GM21381 (cell line): ENCODE data around the gene PTP4A2.

ENCODE experiments used
- ATAC-seq: cut with Tn5 transposase; IDR thresholded peaks from one replicate; pipeline ENCODE4 v1.9.1; 2021; ENCODE audit warnings: mild to moderate bottlenecking, moderate library complexity; ENCODE audit not compliant: unreplicated experiment

Gene PTP4A2

GRCh38 chr1:31938184-31938975 lies at the start of gene PTP4A2:
Gene PTP4A2 (minus strand): TSS chr1:31938368. CDS start chr1:31919065, 19,303 bp downstream.
- peak; percentile 71 for ATAC-seq

DNA sequence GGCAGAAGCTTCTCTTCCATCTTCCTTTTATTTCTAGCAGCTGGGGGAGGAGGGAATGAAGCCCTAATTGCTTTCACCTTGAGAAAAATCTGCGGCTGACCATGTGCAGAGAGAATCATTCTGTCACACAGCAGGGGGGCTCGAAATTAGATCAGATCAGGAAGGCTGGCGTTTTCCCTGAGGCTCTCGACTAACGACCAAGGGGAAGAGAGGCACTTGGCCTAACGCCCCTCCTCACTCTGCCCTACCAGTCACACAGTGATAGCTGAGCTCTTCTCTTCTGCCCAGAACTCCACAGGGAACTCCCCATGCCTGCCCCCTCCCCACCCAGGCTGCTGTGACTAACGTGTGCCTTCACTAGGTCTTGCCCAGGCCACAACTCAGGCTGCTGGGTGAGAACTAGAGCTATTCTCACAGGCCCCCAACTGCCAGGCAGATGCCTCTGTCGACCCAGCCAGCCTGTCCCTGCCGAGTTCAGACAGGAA lies 49.0 kb upstream of the PTP4A2 start:
- ATAC-seq = no peak

GRCh38 chr1:31985430-31985829 lies 47.3 kb upstream of the PTP4A2 start:
- ATAC-seq = no peak

DNA sequence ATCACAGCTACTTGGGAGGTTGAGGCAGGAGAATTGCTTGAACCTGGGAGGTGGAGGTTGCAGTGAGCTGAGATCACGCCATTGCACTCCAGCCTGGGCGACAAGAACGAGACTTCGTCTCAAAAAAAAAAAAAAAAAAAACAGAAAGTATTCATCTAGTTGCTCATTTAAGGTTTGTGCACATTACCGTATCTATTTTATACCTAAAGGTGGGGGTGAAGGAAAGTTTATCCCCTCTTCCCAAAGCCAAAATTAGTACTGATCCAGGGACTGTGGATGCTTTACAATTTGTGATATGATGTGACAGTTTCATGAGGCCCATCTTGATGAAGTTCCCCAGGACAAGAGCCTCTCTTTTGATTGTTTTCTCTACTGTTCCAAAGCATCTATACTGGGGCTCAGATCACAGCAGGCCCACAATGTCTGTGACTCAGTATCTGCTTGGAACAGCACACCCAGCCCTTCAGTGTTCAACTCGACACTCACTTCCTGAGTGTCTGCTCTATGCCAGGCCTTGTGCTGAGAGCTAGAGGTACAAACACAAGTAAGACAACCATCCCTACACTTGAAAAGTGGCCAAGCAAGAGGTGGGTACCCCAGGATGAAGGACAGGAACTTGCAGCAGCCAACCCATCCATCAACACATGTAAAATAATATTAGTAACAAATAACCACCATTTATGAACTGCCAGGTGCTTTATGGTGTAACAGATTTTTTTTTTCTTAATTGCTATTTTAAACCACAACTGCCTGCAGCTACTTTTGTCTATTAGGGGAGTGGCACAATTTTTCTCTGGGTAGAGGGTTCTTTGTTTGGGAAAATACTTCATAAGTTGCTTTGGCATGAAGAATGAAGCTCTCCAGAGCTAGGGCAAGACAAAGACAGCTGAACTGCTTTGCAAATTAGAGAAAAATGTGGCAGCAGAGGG lies 46.5 kb upstream of the PTP4A2 start:
- no peak for ATAC-seq

DNA sequence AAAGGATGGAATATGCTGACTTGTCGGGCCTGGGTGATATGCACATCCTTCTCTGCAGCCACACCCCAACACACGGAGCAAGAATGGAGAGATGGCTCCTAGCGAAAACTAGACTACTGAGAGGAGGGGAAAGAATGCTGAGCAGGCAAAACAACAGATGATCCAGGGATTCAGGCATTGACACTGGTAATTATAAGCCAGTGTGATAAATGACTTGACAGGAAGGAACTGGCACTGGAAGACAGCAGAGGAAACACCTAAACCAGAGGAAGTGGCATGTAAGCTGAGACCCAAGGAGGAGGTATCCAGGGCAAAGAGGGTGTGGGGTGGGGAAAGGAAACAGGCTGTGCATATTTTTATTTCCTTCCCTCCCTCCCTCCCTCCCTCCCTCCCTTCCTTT lies 43.8 kb upstream of the PTP4A2 start:
- no peak for ATAC-seq

DNA sequence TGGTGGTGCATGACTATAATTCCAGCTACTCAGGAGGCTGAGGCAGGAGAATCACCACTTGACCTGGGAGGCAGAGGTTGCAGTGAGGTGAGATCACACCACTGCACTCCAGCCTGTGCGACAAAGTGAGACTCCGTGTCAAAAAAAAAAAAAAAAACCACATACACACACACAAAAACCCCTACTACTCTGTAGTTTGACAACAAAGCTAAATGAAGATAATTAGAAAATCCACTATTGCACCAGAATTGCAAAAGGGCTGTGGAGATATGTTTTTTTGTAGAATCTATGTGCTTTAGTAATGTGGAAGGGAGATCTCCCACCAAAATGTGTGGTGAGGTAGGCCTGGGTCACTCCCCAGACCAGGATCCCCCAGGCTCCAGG lies 43.3 kb upstream of the PTP4A2 start:
- no peak for ATAC-seq

GRCh38 chr1:31980835-31981455 lies 42.8 kb upstream of the PTP4A2 start:
- ATAC-seq = peak; percentile 73

GRCh38 chr1:31978843-31979400 lies 40.8 kb upstream of the PTP4A2 start:
- no peak for ATAC-seq

DNA sequence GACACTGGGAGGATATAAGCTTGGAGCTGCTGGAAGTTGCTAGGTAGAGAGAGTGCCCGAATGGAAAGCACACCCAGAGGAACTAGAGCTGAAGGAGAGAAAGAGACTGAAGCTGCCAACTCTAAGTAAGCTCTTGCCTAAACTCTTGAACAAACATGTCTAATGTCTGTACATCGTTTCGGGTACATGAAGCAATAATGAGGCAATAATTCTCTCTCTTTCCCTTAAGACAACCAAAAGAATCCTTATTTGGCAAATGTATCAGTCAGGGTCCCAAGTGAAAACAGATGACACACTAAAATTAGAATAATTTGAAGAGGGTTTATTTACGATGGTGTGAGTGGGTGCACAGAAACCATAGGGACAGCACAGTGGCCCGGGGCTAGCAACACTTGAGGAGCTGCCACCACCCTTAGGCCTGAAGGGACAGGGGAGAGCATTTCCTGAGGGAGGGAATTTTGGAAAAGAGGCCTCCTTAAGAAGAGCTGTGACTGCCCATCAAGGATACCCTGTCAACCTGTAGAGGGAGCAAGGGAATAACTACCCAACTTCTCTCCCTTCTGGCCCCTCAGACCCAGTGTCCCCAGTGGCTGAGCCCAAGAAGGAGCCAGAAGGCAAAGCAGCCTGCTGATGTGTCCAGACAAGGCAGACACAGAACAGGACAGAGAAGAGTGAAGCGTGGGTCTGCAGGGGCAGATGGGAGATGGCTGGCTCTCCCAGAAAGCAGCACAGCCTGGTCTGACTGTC lies 39.4 kb upstream of the PTP4A2 start:
- ATAC-seq = no peak

- ATAC-seq = no peak
Observed at GRCh38 chr1:31976401-31976800, 38.2 kb upstream of the PTP4A2 start.

- no peak for ATAC-seq
Observed at GRCh38 chr1:31970873-31971272, 32.7 kb upstream of the PTP4A2 start.

DNA sequence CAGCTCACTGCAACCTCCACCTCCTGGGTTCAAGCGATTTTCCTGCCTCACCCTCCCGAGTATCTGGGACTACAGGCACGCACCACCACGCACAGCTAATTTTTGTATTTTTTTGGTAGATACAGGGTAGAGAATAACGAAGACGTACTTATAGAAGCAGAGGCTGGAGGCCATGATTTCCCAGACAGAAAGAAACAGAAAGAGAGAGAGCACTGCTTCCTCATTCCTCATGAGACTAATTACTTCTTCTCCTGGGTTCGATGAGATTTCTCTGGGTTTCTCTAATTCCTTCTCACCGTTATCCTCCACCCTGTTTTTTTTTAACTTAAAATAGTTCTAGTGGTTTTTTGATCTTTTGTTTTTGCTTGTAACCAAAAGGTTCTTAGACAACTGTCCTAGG lies 23.4 kb upstream of the PTP4A2 start:
- ATAC-seq = no peak

DNA sequence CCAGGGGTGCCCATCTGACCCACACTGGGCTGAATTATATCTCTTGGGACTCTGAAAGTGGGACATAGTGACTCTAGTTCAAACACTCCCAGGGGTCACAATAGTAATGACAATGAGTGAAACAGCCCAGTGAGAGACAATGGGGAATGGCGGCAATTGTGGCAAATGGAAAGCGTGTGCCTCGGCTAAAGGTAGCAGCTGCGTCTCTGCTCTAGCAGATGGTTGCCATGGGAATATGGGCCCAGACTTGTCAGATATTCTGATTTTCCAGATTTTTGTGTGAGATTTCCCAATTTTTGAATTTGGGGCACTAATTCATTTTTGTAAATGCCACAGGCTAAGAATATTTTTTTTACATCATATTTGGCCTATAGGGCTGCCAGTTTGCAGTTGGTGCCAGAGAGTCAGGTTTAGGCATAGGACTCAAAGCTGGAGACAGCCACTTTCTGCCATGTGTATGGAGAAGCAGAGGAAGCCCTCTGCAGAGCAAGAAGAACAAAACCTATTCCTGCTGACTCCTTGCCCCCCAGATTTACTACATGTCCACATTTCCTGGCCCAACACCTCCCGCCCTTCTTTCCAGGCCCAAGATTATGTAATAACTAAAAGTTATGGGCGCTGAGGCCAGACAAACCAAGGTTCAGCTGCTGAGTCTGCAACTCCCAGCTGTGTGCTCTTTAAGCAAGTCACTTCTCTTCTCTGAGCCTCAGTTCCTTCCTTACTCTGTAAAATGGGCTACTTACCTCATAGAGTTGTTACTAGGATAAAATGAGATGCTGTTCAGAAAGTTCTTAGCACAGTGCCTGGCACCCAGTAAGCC lies 21.6 kb upstream of the PTP4A2 start:
- no peak for ATAC-seq

DNA sequence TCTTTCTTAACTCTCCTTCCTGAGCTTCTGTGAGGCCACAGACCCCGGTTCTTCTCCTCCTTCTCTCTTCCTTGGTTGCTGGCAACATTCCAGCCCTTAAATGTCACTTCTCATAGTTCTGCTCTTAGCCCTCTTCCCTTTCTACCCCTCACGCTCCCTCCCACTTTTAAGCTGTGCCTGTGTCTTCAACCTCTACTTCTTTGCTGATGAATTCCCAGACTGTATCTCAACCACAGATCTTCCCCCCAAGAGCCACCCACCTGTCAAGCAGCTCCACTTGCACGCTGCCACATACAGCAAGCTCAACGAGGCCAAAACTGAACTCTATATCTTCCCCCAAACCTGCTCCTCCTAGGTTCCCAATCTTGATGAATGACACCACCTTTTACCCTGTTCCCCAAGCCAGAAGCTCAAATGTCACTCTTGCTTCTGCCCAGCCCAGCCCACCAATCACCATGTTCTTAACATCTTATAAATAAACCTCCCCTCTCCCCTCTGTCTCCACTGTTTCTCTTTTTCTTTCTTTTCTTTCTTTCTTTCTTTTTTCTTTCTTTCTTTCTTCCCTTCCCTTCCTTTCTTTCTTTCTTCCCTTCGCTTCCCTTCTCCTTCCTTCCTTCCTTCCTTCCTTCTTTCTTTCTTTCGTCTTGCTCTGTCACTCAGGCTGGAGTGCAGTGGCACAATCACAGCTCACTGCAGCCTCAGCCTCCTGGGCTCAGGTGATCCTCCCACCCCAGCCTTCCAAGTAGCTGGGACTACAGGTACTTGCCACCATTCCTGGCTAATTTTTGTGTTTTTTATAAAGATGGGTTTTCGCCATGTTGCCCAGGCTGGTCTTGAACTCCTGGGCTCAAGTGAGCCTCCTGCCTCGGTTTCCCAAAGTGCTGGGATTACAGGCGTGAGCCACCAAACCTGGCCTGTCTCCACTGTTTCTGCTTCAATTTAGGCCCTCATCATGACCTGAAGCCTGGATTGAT lies 19.8 kb upstream of the PTP4A2 start:
- no peak for ATAC-seq

DNA sequence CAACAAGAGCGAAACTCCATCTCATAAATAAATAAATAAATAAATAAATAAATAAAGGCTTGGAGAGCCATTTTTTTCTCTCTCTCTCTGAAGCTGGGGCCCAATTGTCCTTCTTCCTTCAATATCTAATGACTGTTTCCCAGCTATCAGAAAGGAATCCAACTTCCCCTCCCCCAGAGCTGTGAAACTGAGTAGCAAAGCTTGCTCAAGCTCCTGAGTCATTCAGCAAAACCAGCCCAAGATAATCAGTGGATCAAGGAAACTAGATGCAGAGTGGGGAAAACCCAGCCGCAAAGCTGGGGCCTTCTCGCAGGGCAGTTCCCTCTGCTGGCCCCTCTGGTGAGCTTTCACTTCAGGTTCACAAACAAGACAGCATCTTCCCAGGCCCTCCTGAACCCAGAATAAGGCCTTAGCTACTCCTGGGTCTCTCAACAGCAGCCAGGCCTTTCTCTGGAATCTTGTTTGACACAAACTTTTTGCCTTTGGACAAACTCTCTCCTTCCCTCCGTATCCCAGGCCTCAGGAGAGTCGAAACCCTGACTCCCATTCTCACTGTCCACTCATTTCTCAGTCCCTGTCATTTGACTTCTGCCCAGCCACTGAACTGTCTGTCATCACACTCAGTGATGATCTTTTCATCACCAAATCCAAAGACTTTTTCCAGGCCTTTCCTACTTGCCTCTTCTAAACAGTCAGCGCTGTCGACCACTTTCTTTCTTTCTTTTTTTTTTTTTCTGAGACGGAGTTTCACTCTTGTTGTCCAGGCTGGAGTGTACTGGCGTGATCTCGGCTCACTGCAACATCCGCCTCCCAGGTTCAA lies 18.0 kb upstream of the PTP4A2 start:
- peak; percentile 80 for ATAC-seq

DNA sequence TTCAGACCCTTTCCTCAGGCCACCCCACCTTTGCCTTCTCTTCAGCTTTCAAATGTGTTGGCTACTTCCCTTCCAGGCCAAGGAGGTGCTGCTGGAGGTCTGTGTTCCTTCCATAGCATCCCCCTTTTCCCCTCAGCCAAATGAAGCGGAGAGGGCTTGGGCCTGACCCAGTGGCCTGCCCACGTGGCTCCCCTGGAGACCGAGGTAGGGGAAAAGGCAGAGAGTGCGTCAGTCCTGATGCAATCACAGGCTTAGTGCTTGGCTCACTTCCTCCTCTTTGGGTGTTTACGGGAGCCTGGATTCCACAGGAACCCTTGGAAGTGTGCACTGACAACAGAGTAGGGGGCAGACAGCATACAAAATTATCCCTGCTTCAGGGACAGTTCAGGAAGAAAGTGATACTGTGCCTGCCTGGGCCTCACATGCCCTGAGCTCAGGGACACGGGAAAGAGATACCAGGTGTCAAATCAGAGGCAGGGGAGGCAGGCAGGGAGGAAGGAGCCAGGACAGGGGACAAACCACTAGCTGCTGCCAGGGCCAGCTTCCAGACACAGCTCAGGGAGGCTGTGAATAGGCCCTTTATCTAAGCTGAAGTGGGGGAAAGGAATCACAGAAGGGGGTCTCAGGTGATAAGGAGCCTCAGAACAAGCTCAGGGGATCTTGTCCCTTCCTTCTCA lies 16.6 kb upstream of the PTP4A2 start:
- ATAC-seq = no peak

DNA sequence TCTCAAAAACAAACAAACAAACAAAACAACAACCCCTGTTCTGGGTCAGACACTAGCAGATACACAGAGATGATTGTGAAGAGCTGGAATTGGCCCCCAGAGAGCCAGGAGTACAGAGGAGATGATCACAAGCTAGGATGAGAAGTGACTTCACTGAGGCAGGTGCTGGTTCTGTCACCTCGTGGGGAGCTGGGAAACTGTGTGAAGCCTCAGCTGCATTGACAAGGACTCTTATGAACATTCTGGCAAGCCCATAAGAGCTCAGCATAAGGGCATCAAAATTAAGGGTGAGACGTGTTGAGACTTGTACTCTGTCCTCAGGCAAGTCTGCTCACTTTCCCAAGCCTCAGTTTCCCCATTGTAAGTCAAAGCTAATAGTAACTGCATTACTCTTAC lies 14.7 kb upstream of the PTP4A2 start:
- ATAC-seq = no peak
